ENCODE results near the gene ANKRD11.
"Not testable (repeated sequence)": the region's sequence is repeated elsewhere in the genome, so short reads cannot be mapped to it uniquely, and the experiment has no call there.

ANKRD11 gene

GRCh38 chr16:89396156-89396555 lies 94.2 kb downstream of the ANKRD11 start:
- Histone ChIP-seq H3K4me2 (ENCODE audit: low read length) (peak overlapping the region; percentile 64), H3K4me1 (ENCODE audit: control insufficient read depth, insufficient read depth, low read length) (peaks cover 28% of the 10 kb centered on the region), H3K4me3 (ENCODE audit: low read length) (no peak overlapping the region), H3K27me3 (ENCODE audit: control insufficient read depth, insufficient read depth, low read length) (no peaks in the 10 kb centered on the region), H3K9ac (ENCODE audit: low read depth, low read length) (peak overlapping the region; percentile 39), H3K9me3 (replicated peaks; ENCODE audit: low read length) (no peaks in the 10 kb centered on the region), H3K36me3 (ENCODE audit: insufficient read depth, low read length) (peaks cover 9% of the 10 kb centered on the region)

GRCh38 chr16:89395150-89396142 lies 94.9 kb downstream of the ANKRD11 start:
- peak overlapping the region; percentile 19 for H3K4me3 ChIP-seq (ENCODE audit: low read length)
- H3K4me2 ChIP-seq (ENCODE audit: low read length): peak overlapping the region; percentile 65
- H3K36me3 ChIP-seq (ENCODE audit: insufficient read depth, low read length): peaks cover 9% of the 10 kb centered on the region
- peak overlapping the region; percentile 51 for H3K9ac ChIP-seq (ENCODE audit: low read depth, low read length)
- no peaks in the 10 kb centered on the region for H3K27me3 ChIP-seq (ENCODE audit: control insufficient read depth, insufficient read depth, low read length)
- peaks cover 28% of the 10 kb centered on the region for H3K4me1 ChIP-seq (ENCODE audit: control insufficient read depth, insufficient read depth, low read length)
- no peaks in the 10 kb centered on the region for H3K9me3 ChIP-seq (replicated peaks; ENCODE audit: low read length)

- peaks cover 28% of the 10 kb centered on the region for H3K4me1 ChIP-seq (ENCODE audit: control insufficient read depth, insufficient read depth, low read length)
- no peaks in the 10 kb centered on the region for H3K9me3 ChIP-seq (replicated peaks; ENCODE audit: low read length)
- no peaks in the 10 kb centered on the region for H3K27me3 ChIP-seq (ENCODE audit: control insufficient read depth, insufficient read depth, low read length)
- no peak overlapping the region for H3K9ac ChIP-seq (ENCODE audit: low read depth, low read length)
- no peak overlapping the region for H3K4me3 ChIP-seq (ENCODE audit: low read length)
- no peak overlapping the region for H3K4me2 ChIP-seq (ENCODE audit: low read length)
- H3K36me3 ChIP-seq (ENCODE audit: insufficient read depth, low read length): peaks cover 9% of the 10 kb centered on the region
Measured at GRCh38 chr16:89393738-89394406, 96.5 kb downstream of the ANKRD11 start.

- Histone ChIP-seq H3K4me2 (ENCODE audit: low read length) (no peak overlapping the region), H3K4me3 (ENCODE audit: low read length) (no peak overlapping the region), H3K9ac (ENCODE audit: low read depth, low read length) (no peak overlapping the region), H3K36me3 (ENCODE audit: insufficient read depth, low read length) (peaks cover 9% of the 10 kb centered on the region), H3K4me1 (ENCODE audit: control insufficient read depth, insufficient read depth, low read length) (peaks cover 28% of the 10 kb centered on the region), H3K9me3 (replicated peaks; ENCODE audit: low read length) (no peaks in the 10 kb centered on the region), H3K27me3 (ENCODE audit: control insufficient read depth, insufficient read depth, low read length) (no peaks in the 10 kb centered on the region)
Measured at GRCh38 chr16:89392881-89393737, 97.3 kb downstream of the ANKRD11 start.

DNA sequence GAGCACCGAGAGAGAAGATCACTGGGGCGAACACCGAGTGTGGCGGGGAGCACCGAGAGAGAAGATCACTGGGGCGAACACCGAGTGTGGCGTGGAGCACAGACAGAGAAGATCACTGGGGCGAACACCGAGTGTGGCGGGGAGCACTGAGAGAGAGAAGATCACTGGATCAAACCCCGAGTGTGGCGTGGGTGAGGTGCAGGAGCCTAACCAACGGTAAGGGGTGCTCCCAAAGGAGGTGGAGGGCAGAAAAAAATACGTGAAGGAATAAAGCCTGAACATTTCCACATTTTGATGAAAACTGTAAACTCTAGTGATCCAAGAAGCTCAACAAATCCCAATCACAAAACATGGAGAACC lies 100.2 kb downstream of the ANKRD11 start:
- peaks cover 17% of the 10 kb centered on the region for H3K4me1 ChIP-seq (ENCODE audit: control insufficient read depth, insufficient read depth, low read length)
- not testable (repeated sequence) for H3K9ac ChIP-seq (ENCODE audit: low read depth, low read length)

GRCh38 chr16:89389504-89390223 lies 100.7 kb downstream of the ANKRD11 start:
- not testable (repeated sequence) for H3K27me3 ChIP-seq (ENCODE audit: control insufficient read depth, insufficient read depth, low read length); H3K4me2 ChIP-seq (ENCODE audit: low read length); H3K9me3 ChIP-seq (replicated peaks; ENCODE audit: low read length); H3K36me3 ChIP-seq (ENCODE audit: insufficient read depth, low read length); H3K4me3 ChIP-seq (ENCODE audit: low read length); H3K9ac ChIP-seq (ENCODE audit: low read depth, low read length)
- peaks cover 13% of the 10 kb centered on the region for H3K4me1 ChIP-seq (ENCODE audit: control insufficient read depth, insufficient read depth, low read length)

More for the DNA sequence above, 100.2 kb downstream of the ANKRD11 start:
- H3K27me3 ChIP-seq (ENCODE audit: control insufficient read depth, insufficient read depth, low read length); H3K4me3 ChIP-seq (ENCODE audit: low read length); H3K36me3 ChIP-seq (ENCODE audit: insufficient read depth, low read length); H3K9me3 ChIP-seq (replicated peaks; ENCODE audit: low read length); H3K4me2 ChIP-seq (ENCODE audit: low read length): not testable (repeated sequence)

GRCh38 chr16:89388536-89388935 lies 101.8 kb downstream of the ANKRD11 start:
- Histone ChIP-seq H3K4me2 (ENCODE audit: low read length) (no peak overlapping the region), H3K9me3 (replicated peaks; ENCODE audit: low read length) (no peaks in the 10 kb centered on the region), H3K36me3 (ENCODE audit: insufficient read depth, low read length) (peaks cover 5% of the 10 kb centered on the region), H3K27me3 (ENCODE audit: control insufficient read depth, insufficient read depth, low read length) (no peaks in the 10 kb centered on the region), H3K9ac (ENCODE audit: low read depth, low read length) (no peak overlapping the region), H3K4me3 (ENCODE audit: low read length) (no peak overlapping the region), H3K4me1 (ENCODE audit: control insufficient read depth, insufficient read depth, low read length) (peaks cover 1% of the 10 kb centered on the region)

DNA sequence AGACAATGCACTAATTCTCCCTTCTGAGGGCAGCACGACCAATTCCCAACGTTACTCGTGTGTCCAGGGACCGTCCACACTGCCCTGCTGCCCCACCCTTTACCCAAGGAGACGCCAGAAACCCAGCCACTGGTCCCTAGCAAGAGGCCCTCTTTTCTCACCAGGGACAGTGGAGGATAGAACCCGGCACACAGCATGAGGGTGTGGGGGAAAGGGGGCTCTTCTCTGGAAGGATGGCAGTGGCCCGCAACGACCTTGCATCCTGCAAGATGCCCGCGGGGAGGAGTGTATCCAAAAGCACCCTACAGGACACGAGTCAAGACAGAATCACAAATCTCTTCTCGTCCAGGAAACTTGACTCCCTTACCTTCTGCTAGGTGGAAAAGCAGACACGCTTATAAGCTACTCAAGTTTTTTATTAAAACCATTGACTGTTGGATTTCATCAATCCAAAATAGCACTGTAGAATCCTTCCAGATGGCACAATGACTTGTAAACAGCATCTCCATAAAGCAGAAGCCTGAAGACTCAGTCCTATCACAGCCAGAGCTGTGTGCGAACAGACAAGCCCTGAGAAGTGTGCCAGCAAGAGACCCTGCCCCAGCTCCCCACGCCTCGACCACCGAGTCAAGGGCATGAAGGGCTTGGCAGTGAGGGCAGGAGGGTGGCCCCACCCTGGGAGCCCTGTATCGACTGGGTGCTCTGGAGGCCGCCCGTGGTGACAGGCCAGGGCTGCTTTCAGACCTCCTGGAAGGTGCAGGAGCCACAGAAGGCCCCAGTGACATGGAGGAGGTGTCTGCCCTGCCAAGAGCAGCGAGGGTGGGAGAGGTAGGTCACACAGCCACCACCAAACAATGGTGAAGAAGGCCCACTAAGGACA lies 103.8 kb downstream of the ANKRD11 start:
- Histone ChIP-seq H3K9me3 (replicated peaks; ENCODE audit: low read length) (no peaks in the 10 kb centered on the region), H3K36me3 (ENCODE audit: insufficient read depth, low read length) (no peaks in the 10 kb centered on the region), H3K27me3 (ENCODE audit: control insufficient read depth, insufficient read depth, low read length) (no peaks in the 10 kb centered on the region), H3K4me3 (ENCODE audit: low read length) (no peak overlapping the region), H3K9ac (ENCODE audit: low read depth, low read length) (no peak overlapping the region), H3K4me1 (ENCODE audit: control insufficient read depth, insufficient read depth, low read length) (peaks cover 7% of the 10 kb centered on the region), H3K4me2 (ENCODE audit: low read length) (no peak overlapping the region)

GRCh38 chr16:89385712-89386111 lies 104.6 kb downstream of the ANKRD11 start:
- H3K27me3 ChIP-seq (ENCODE audit: control insufficient read depth, insufficient read depth, low read length): no peaks in the 10 kb centered on the region
- H3K4me2 ChIP-seq (ENCODE audit: low read length): no peak overlapping the region
- no peaks in the 10 kb centered on the region for H3K9me3 ChIP-seq (replicated peaks; ENCODE audit: low read length)
- H3K36me3 ChIP-seq (ENCODE audit: insufficient read depth, low read length): no peaks in the 10 kb centered on the region
- H3K4me3 ChIP-seq (ENCODE audit: low read length): no peak overlapping the region
- H3K4me1 ChIP-seq (ENCODE audit: control insufficient read depth, insufficient read depth, low read length): peaks cover 7% of the 10 kb centered on the region
- no peak overlapping the region for H3K9ac ChIP-seq (ENCODE audit: low read depth, low read length)

GRCh38 chr16:89384282-89384681 lies 106.1 kb downstream of the ANKRD11 start:
- peaks cover 17% of the 10 kb centered on the region for H3K4me1 ChIP-seq (ENCODE audit: control insufficient read depth, insufficient read depth, low read length)
- no peaks in the 10 kb centered on the region for H3K27me3 ChIP-seq (ENCODE audit: control insufficient read depth, insufficient read depth, low read length)
- H3K4me3 ChIP-seq (ENCODE audit: low read length): no peak overlapping the region
- H3K36me3 ChIP-seq (ENCODE audit: insufficient read depth, low read length): no peaks in the 10 kb centered on the region
- no peak overlapping the region for H3K9ac ChIP-seq (ENCODE audit: low read depth, low read length)
- H3K9me3 ChIP-seq (replicated peaks; ENCODE audit: low read length): no peaks in the 10 kb centered on the region
- H3K4me2 ChIP-seq (ENCODE audit: low read length): no peak overlapping the region

All from skeletal muscle satellite cell (primary cell).